Ovary (tissue), 9 donors: ENCODE results near the gene CEP85L. TPM values are rescaled to one million over a fixed set of nuclear protein-coding genes. Genes with fewer than 3 reads are reported as not detected.

ENCODE experiments used
- DNase-seq, 5 donors: peaks; one replicate each; pipeline ENCODE4 v3.0.0-alpha.2; 2019 to 2020
- H3K27ac ChIP-seq, 2 donors: fragments of 200-600 bp; one replicate each; pipeline versions ENCODE4 v1.5.1 to v1.8.0; 2019 to 2022
- H3K27me3 ChIP-seq: fragments of 200-600 bp; one replicate; pipeline ENCODE4 v1.8.0; 2022
- H3K36me3 ChIP-seq: fragments of 200-600 bp; sonication (generic); one replicate; pipeline ENCODE4 v1.5.1; 2019
- H3K4me1 ChIP-seq: one replicate; pipeline ENCODE4 v1.8.1; 2013; ENCODE audit warnings: mild to moderate bottlenecking, moderate library complexity; ENCODE audit not compliant: insufficient read depth
- H3K4me3 ChIP-seq: fragments of 200-600 bp; sonication (generic); one replicate; pipeline ENCODE4 v1.5.1; 2017
- H3K9me3 ChIP-seq, 2 donors: fragments of 200-600 bp in 1 of 2; sonication (generic) in 1 of 2; one replicate each; pipeline versions ENCODE4 v1.5.1 to v1.8.1; 2013 to 2019; ENCODE audit warnings: mild to moderate bottlenecking in 1 of 2, moderate library complexity in 1 of 2
- EP300 ChIP-seq: sonication (generic); formaldehyde crosslinking; IDR thresholded peaks from one replicate; pipeline ENCODE4 v1.6.1; 2017; ENCODE audit warnings: antibody characterized with exemption
- POLR2A ChIP-seq: fragments of 450-650 bp; IDR thresholded peaks from one replicate; pipeline ENCODE4 v1.6.1; 2017; ENCODE audit warnings: antibody characterized with exemption, mild to moderate bottlenecking, moderate library complexity
- WGBS, 3 donors: extraction: QIAGEN DNeasy Blood & Tissue Kit in 1 of 3; methylation state at CpG; one replicate each; pipeline versions ENCODE4 v1.1.5 to v1.1.7; 2013 to 2017; 5-methylcytosine and 5-hydroxymethylcytosine counted together
- intact Hi-C, 4 donors: fragments of 100-400 bp; cut with DNase I; formaldehyde crosslinking; loops; one replicate each; pipeline versions ENCODE4 v1.11.0 to v1.15.1; 2022 to 2023
- polyA plus RNA-seq, 2 donors: library from polyadenylated mRNA; stranded (reverse); fragments of 200-250 nt in 1 of 2; fragments of 350-450 nt in 1 of 2; fragmentation: Illumina TruSeq in 1 of 2; extraction: RNeasy Lipid Tissue Mini Kit (QIAGEN cat#74804) in 1 of 2; gene quantifications; one replicate each; pipeline ENCODE4 v1.2.3, GENCODE V29; 2013 to 2014
- total RNA-seq, 7 donors: library from RNA; depleted of rRNA in 2 of 7; stranded (reverse); fragments of >200 nt in 2 of 7; fragmentation: NEBNext Ultra II Directional in 3 of 7; extraction: Animal tissue kit (Norgen Biotek cat#: 25700) in 3 of 7; gene quantifications; one replicate each; pipeline versions ENCODE4 v1.1.0 to v1.2.4, GENCODE V29; 2016 to 2023
- TF ChIP-seq, protein P1 (sequence below), 3 donors: fragments of 450-650 bp in 2 of 3; fragments of 200-600 bp in 1 of 3; IDR thresholded peaks; one replicate each; pipeline versions ENCODE4 v1.5.1 to v1.8.0; 2016 to 2022; ENCODE audit warnings: antibody characterized with exemption in 3 of 3, mild to moderate bottlenecking in 1 of 3
- donor health status: DM: no; HTN: no; CAD: no; lungs with moderate emphysema.
- donor health status: DM: no; HTN: no; CAD: no.
- donor health status: Bipolar disorder and iron deficiency.
- donor health status: DM: yes; HTN: yes; CAD: no.
- donor health status: DM: no; HTN: no; CAD: no.
- donor health status: DM: yes; HTN: yes; CAD: no.

The CEP85L gene
- total and polyA plus RNA-seq, 9 donors, result 4.0 to 33.4 (median 24.3) TPM

DNA sequence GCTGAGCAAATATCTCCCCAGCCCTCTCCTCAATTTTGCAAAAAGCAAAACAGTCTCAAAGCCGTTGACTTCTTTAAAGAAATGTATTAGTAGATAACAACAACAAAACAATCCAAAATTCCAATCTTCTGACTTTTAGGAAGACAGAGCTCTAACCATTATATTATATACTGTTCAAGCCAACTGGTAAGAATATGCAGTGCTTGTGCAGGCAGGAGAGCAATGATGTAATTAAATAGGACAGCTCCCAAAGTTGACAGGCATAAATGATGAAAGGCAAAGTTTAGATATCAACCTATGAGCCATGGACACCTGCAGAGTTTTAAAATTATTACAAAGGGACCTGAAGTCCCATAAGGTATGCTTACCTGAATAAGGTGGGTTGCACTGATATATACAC lies 16.6 kb upstream of the CEP85L start:
- intact Hi-C loops, result no loop called here
- no peak overlapping the region for H3K27ac ChIP-seq
- WGBS, 3 donors, result 6 to 22% (median 11%) methylated on average over 1 of the region's 1 CpG

DNA sequence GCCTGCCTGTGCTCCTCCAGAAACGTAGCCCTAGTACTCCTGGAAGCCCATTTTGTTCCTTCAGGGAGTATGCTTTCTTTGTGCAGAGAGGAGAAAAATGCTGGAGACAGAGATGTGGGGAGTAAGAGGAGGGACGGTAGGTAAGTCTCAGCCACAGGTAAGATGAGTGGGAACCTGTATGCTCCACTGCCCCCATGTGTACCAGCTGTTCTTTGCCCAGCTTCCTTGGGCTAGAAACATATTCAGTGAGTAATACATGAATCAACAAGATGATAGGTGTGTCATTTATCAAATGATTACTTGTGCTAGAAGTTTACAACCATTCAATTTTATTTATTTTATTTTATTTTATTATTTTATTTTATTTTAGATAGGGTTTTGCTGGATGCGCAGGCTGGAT lies 13.6 kb upstream of the CEP85L start:
- intact Hi-C loops, result no loop called here
- WGBS, 3 donors, result 32 to 72% (median 43%) methylated on average over 3 of the region's 3 CpGs
- H3K4me3 ChIP-seq, result peak overlapping the region; percentile 3

More for the DNA sequence above, 16.6 kb upstream of the CEP85L start:
- no peaks in the 10 kb centered on the region for H3K9me3 ChIP-seq
- no peak overlapping the region for H3K4me3 ChIP-seq
- no peak for DNase-seq
- peaks cover 2% of the 10 kb centered on the region for H3K4me1 ChIP-seq
- no peaks in the 10 kb centered on the region for H3K27me3 ChIP-seq
- no peak for TF ChIP-seq EP300
- TF ChIP-seq, protein P1, sequence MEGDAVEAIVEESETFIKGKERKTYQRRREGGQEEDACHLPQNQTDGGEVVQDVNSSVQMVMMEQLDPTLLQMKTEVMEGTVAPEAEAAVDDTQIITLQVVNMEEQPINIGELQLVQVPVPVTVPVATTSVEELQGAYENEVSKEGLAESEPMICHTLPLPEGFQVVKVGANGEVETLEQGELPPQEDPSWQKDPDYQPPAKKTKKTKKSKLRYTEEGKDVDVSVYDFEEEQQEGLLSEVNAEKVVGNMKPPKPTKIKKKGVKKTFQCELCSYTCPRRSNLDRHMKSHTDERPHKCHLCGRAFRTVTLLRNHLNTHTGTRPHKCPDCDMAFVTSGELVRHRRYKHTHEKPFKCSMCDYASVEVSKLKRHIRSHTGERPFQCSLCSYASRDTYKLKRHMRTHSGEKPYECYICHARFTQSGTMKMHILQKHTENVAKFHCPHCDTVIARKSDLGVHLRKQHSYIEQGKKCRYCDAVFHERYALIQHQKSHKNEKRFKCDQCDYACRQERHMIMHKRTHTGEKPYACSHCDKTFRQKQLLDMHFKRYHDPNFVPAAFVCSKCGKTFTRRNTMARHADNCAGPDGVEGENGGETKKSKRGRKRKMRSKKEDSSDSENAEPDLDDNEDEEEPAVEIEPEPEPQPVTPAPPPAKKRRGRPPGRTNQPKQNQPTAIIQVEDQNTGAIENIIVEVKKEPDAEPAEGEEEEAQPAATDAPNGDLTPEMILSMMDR (IDR thresholded peaks at IDR 0.05), result no peak
- no peak for TF ChIP-seq POLR2A
- H3K36me3 ChIP-seq, result no peaks in the 10 kb centered on the region

DNA sequence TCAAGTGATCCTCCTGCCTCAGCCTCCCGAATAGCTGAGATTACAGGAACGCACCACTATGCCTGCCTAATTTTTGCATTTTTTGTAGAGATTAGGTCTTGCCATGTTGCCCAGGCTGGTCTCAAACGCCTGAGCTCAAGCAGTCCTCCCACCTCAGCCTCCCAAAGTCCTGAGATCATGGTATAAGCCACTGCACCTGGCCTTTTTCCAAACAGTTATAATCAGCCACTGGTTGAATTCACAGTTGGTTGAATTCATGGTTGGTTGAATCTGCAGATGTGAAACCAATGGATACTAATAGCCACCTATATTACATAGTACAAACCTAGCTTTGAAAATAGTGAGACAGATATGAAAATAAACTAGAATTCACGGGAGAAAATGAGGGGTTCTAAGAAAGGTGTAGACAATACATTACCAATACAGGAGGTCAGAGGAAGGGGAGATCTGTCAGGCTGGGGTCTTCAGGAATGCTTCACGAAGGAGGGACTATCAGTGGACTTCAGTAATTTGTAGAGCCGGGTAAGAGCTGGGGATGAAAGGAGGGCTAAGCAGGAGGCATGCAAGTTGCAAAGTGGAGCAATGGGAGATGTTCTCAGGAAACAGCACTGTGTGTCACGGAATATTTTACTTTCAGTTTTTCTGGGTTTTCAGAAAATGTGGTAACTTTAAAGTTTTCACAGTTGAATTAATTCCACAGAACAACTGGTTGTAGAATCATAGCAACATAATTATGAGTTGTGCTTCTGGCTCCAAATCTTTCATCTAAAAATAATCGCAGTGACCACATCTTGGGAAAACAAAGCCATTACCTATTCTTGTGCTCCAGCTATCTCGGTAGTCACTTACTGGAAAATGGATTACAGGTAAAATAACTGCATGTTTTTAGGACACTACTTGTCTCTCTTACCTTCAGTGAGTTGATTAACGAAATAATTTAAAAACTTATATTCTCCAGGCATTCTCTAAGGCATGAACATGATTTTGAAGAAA lies 12.9 kb upstream of the CEP85L start:
- DNase-seq, result no peak
- Histone ChIP-seq H3K36me3 (no peaks in the 10 kb centered on the region), H3K4me3 (peak overlapping the region; percentile 3), H3K9me3 (no peaks in the 10 kb centered on the region), H3K27me3 (no peaks in the 10 kb centered on the region), H3K27ac (peak overlapping the region in 1 of 2 donors; percentile 64), H3K4me1 (peaks cover 2% of the 10 kb centered on the region)
- no peak for TF ChIP-seq POLR2A
- TF ChIP-seq, protein P1 (IDR thresholded peaks at IDR 0.05), result no peak
- TF ChIP-seq EP300, result no peak
- 28 to 47% (median 32%) methylated on average over 10 of the region's 10 CpGs for WGBS, 3 donors
- intact Hi-C loops, result no loop called here

More for the DNA sequence above, 13.6 kb upstream of the CEP85L start:
- H3K36me3 ChIP-seq, result no peaks in the 10 kb centered on the region
- H3K27ac ChIP-seq, result peak overlapping the region in 1 of 2 donors; percentile 64
- no peaks in the 10 kb centered on the region for H3K9me3 ChIP-seq
- H3K4me1 ChIP-seq, result peaks cover 2% of the 10 kb centered on the region
- no peak for TF ChIP-seq EP300
- TF ChIP-seq, protein P1 (IDR thresholded peaks at IDR 0.05), result no peak
- TF ChIP-seq POLR2A, result no peak
- no peak for DNase-seq
- H3K27me3 ChIP-seq, result no peaks in the 10 kb centered on the region

DNA sequence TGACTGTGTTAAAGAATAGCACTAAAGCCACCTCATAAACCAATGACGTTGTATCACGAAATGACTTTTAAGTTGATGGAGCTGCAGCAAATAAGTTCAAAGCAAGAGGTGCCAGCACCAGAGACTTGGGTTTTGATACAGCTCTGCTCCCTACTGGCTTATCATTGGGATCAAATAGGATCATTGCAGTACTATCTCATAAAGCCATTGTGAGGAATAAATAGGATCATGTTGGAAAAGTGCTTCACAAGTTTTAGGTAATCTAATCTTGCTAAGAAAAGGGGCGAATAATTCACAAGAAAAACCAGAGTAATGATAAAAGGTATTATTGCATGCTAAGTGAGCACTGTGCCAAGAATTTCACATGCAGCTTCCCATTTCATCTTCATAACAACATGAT lies 10.4 kb upstream of the CEP85L start:
- TF ChIP-seq, protein P1 (IDR thresholded peaks at IDR 0.05), result no peak
- TF ChIP-seq EP300, result no peak
- no peak for TF ChIP-seq POLR2A
- Histone ChIP-seq H3K27me3 (no peaks in the 10 kb centered on the region), H3K36me3 (no peaks in the 10 kb centered on the region), H3K4me1 (no peaks in the 10 kb centered on the region), H3K9me3 (no peaks in the 10 kb centered on the region), H3K4me3 (no peak overlapping the region), H3K27ac (no peak overlapping the region)
- DNase-seq, result no peak
- WGBS, 3 donors, result 93 to 96% (median 95%) methylated on average over 3 of the region's 3 CpGs
- intact Hi-C loops, result no loop called here
